ENCODE measurements around the gene ERVK3-1. TPM values are rescaled to one million over a fixed set of nuclear protein-coding genes. Genes with fewer than 3 reads are reported as not detected.
A peak's percentile ranks its signal among the peaks of the same experiment; 100 is the strongest.

Gene ERVK3-1
- total and polyA plus RNA-seq, 2 of the 13 experiments (the other 11 are each of a cell fraction or from before 2014, with no cell fraction given): 28.5 to 38.7 TPM

DNA sequence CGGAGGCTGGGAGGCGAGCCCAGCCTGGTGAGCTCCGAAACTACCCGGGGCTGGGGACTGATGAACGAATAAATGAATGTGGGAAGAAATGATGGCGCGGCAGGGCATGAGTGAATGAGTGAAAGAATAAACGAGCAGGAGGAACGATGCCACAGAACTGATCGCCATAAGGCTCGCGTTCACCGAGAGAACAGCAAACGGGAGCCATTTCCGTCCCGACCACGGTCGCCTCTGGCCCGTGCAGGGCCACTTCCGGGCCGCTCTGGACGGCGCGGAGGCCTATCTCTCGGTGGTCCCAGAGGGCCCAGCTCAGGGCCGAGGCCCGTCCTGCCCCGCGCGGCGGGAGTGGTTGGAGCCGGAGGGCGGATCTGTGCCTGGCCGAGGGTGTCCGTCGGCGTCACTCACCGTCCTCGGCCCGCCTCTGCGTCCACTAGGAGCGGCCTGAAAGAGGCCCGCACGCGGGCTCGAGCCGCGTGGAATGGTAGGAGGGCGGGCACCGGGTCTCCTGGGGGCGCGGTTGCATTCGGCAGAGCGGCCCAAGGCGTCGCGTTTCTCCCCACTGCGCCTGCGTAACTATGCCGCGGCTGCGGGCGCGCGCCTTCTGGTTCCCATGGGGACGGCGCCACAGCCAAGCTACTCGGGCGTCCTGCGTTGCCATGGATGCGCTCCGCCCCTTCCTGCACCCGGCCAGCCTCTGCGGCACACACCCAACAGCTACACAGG lies 57.3 kb downstream of the ERVK3-1 start, which contains the start of gene ZNF497 (continued):
- TF ChIP-seq, protein P1, sequence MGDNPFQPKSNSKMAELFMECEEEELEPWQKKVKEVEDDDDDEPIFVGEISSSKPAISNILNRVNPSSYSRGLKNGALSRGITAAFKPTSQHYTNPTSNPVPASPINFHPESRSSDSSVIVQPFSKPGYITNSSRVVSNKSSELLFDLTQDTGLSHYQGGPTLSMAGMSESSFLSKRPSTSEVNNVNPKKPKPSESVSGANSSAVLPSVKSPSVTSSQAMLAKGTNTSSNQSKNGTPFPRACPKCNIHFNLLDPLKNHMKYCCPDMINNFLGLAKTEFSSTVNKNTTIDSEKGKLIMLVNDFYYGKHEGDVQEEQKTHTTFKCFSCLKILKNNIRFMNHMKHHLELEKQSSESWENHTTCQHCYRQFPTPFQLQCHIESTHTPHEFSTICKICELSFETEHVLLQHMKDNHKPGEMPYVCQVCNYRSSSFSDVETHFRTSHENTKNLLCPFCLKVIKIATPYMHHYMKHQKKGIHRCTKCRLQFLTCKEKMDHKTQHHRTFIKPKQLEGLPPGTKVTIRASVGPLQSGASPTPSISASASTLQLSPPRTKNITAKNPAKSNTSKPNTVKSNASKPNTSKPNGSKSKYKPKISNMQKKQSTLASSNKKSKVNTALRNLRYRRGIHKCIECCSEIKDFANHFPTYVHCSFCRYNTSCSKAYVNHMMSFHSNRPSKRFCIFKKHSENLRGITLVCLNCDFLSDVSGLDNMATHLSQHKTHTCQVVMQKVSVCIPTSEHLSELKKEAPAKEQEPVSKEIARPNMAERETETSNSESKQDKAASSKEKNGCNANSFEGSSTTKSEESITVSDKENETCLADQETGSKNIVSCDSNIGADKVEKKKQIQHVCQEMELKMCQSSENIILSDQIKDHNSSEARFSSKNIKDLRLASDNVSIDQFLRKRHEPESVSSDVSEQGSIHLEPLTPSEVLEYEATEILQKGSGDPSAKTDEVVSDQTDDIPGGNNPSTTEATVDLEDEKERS (CRISPR knock-in tag; IDR thresholded peaks at IDR 0.05): peak; percentile 69; the same call in 1 of the 2 replicates
- TF ChIP-seq ZMAT3 (CRISPR knock-in tag; conservative IDR thresholded peaks at IDR 0.05) (peak; percentile 90; the same call in 1 of the 2 replicates), ZNF136 (CRISPR knock-in tag; IDR thresholded peaks at IDR 0.05; ENCODE audit: low read depth) (0 out of 2 replicates have a peak, but pooled peaks have one; percentile 23), ZFX (CRISPR knock-in tag; IDR thresholded peaks at IDR 0.05; ENCODE audit: low read depth) (peak; percentile 99), ZNF12 (CRISPR knock-in tag; IDR thresholded peaks at IDR 0.05) (0 out of 2 replicates have a peak, but pooled peaks have one; percentile 10), SMAD3 (CRISPR knock-in tag; IDR thresholded peaks at IDR 0.05) (peak; percentile 21), NFATC3 (CRISPR knock-in tag; IDR thresholded peaks at IDR 0.05) (no peak), CC2D1A (CRISPR knock-in tag; IDR thresholded peaks at IDR 0.05) (no peak), MYNN (CRISPR knock-in tag; IDR thresholded peaks at IDR 0.05; ENCODE audit: low read depth) (peak; percentile 87), ZNF501 (CRISPR knock-in tag; IDR thresholded peaks at IDR 0.05) (peak; percentile 67; the same call in 1 of the 2 replicates), MED8 (CRISPR knock-in tag; IDR thresholded peaks at IDR 0.05; ENCODE audit: insufficient replicate concordance) (peak; percentile 13), ZSCAN25 (CRISPR knock-in tag; IDR thresholded peaks at IDR 0.05) (peak; percentile 38; the same call in 1 of the 2 replicates), PHF5A (CRISPR knock-in tag; IDR thresholded peaks at IDR 0.05; ENCODE audit: low read depth, unreplicated experiment) (no peak), NR2C2 (CRISPR knock-in tag; IDR thresholded peaks at IDR 0.05; ENCODE audit: borderline replicate concordance) (peak; percentile 86), KLF11 (CRISPR knock-in tag; IDR thresholded peaks at IDR 0.05) (peak; percentile 58), ZMAT5 (CRISPR knock-in tag; IDR thresholded peaks at IDR 0.05; ENCODE audit: borderline replicate concordance, low read depth) (no peak), ZNF256 (CRISPR knock-in tag; conservative IDR thresholded peaks at IDR 0.05) (peak; percentile 86)
- TF ChIP-seq, protein P2, sequence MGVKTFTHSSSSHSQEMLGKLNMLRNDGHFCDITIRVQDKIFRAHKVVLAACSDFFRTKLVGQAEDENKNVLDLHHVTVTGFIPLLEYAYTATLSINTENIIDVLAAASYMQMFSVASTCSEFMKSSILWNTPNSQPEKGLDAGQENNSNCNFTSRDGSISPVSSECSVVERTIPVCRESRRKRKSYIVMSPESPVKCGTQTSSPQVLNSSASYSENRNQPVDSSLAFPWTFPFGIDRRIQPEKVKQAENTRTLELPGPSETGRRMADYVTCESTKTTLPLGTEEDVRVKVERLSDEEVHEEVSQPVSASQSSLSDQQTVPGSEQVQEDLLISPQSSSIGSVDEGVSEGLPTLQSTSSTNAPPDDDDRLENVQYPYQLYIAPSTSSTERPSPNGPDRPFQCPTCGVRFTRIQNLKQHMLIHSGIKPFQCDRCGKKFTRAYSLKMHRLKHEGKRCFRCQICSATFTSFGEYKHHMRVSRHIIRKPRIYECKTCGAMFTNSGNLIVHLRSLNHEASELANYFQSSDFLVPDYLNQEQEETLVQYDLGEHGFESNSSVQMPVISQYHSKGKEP (CRISPR knock-in tag; IDR thresholded peaks at IDR 0.05): 0 out of 2 replicates have a peak, but pooled peaks have one; percentile 9
- TF ChIP-seq, protein P3, sequence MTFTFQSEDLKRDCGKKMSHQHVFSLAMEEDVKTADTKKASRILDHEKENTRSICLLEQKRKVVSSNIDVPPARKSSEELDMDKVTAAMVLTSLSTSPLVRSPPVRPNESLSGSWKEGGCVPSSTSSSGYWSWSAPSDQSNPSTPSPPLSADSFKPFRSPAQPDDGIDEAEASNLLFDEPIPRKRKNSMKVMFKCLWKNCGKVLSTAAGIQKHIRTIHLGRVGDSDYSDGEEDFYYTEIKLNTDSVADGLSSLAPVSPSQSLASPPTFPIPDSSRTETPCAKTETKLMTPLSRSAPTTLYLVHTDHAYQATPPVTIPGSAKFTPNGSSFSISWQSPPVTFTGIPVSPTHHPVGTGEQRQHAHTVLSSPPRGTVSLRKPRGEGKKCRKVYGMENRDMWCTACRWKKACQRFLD (CRISPR knock-in tag; IDR thresholded peaks at IDR 0.05; ENCODE audit: borderline replicate concordance): peak; percentile 87
- TF ChIP-seq, protein P4, sequence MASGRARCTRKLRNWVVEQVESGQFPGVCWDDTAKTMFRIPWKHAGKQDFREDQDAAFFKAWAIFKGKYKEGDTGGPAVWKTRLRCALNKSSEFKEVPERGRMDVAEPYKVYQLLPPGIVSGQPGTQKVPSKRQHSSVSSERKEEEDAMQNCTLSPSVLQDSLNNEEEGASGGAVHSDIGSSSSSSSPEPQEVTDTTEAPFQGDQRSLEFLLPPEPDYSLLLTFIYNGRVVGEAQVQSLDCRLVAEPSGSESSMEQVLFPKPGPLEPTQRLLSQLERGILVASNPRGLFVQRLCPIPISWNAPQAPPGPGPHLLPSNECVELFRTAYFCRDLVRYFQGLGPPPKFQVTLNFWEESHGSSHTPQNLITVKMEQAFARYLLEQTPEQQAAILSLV (CRISPR knock-in tag; IDR thresholded peaks at IDR 0.05; ENCODE audit: borderline replicate concordance): no peak
